PC-9 (cell line): ENCODE results near the gene CUX1. TPM values are rescaled to one million over a fixed set of nuclear protein-coding genes. Genes with fewer than 3 reads are reported as not detected.

Experiments
- BruUV-seq: library from RNA; stranded (reverse); fragments of 400-500 nt; replicated peaks from 2 replicates; lab custom pipeline; 2021; lab: Mats Ljungman, UMichigan
- CTCF ChIA-PET: fragments of 300-600 bp; sonication (Branson Sonifier 250); formaldehyde crosslinking; loops from one replicate; lab custom pipeline; 2022; ENCODE audit warnings: antibody characterized with exemption; lab: Charles Lee
- POLR2A ChIA-PET: fragments of 300-600 bp; sonication (Branson Sonifier 250); formaldehyde crosslinking; loops from one replicate; lab custom pipeline; 2022; ENCODE audit warnings: antibody characterized with exemption; ENCODE audit not compliant: unreplicated experiment; lab: Charles Lee
- DNase-seq, 2 experiments: peaks; one replicate each; pipeline versions ENCODE4 v3.0.0 to v3.0.0-alpha.2; 2015 to 2022; ENCODE audit warnings: mixed read lengths in 1 of 2
- H2AFZ ChIP-seq: fragments of 200-600 bp; sonication (generic); 2 replicates; pipeline ENCODE4 v1.8.1; 2017; ENCODE audit warnings: antibody characterized with exemption
- H3F3A ChIP-seq: fragments of 200-600 bp; sonication (generic); 2 replicates; pipeline ENCODE4 v1.8.1; 2017; ENCODE audit warnings: antibody characterized with exemption, mild to moderate bottlenecking, low read depth; ENCODE audit not compliant: insufficient read depth
- H3K27ac ChIP-seq: fragments of 200-600 bp; sonication (generic); 2 replicates; pipeline ENCODE4 v1.6.1; 2016; ENCODE audit warnings: mixed run types
- H3K27me3 ChIP-seq: fragments of 200-600 bp; sonication (generic); 2 replicates; pipeline ENCODE4 v1.6.1; 2016; ENCODE audit warnings: low read depth, mixed run types; ENCODE audit not compliant: insufficient read depth
- H3K36me3 ChIP-seq: fragments of 200-600 bp; sonication (generic); 2 replicates; pipeline ENCODE4 v1.6.1; 2016; ENCODE audit warnings: low read depth, mixed run types
- H3K4me1 ChIP-seq: fragments of 200-600 bp; sonication (generic); replicated peaks from 2 replicates; pipeline ENCODE4 v1.6.1; 2016; ENCODE audit warnings: mixed run types; ENCODE audit not compliant: insufficient read depth
- H3K4me2 ChIP-seq: fragments of 200-600 bp; sonication (generic); 2 replicates; pipeline ENCODE4 v1.6.1; 2017; ENCODE audit warnings: mixed run types
- H3K4me3 ChIP-seq: fragments of 200-600 bp; sonication (generic); 2 replicates; pipeline ENCODE4 v1.6.1; 2016; ENCODE audit warnings: mixed run types
- H3K79me2 ChIP-seq: fragments of 200-600 bp; sonication (generic); 2 replicates; pipeline ENCODE4 v1.6.1; 2017; ENCODE audit warnings: low read depth, mixed run types
- H3K9me2 ChIP-seq: fragments of 200-600 bp; sonication (generic); 2 replicates; pipeline ENCODE4 v1.8.1; 2017; ENCODE audit warnings: mild to moderate bottlenecking; ENCODE audit not compliant: insufficient read depth
- H3K9me3 ChIP-seq: fragments of 200-600 bp; sonication (generic); 2 replicates; pipeline ENCODE4 v1.8.1; 2016; ENCODE audit warnings: low read depth; ENCODE audit not compliant: insufficient read depth
- H4K20me1 ChIP-seq: fragments of 200-600 bp; sonication (generic); 2 replicates; pipeline ENCODE4 v1.8.1; 2017; ENCODE audit not compliant: insufficient read depth
- EZH2 ChIP-seq: fragments of 200-600 bp; sonication (generic); IDR thresholded peaks from 2 replicates; pipeline ENCODE4 v1.8.0; 2017; ENCODE audit warnings: antibody characterized with exemption, low read depth
- intact Hi-C: fragments of 100-400 bp; cut with micrococcal nuclease; formaldehyde crosslinking; loops from one replicate; pipeline ENCODE4 v1.10.0; 2022; ENCODE audit not compliant: unreplicated experiment
- total RNA-seq: library from RNA; stranded (reverse); gene quantifications from 2 replicates; pipeline ENCODE4 v1.2.3, GENCODE V29; 2021
- TF ChIP-seq, protein P1 (sequence below): fragments of 200-600 bp; sonication (generic); conservative IDR thresholded peaks from 2 replicates; pipeline ENCODE4 v1.6.1; 2017; ENCODE audit warnings: mixed run types, antibody characterized with exemption, mild to moderate bottlenecking, moderate library complexity

Gene CUX1
- total RNA-seq, 1 experiment from 2014 or later: 83.3 TPM

GRCh38 chr7:101901661-101902491, 84.5 kb downstream of the CUX1 start:
- no peaks in the 10 kb centered on the region; the same call in none of the 2 replicates for H4K20me1 ChIP-seq
- no peak for DNase-seq
- intact Hi-C loops: no loop called here
- H3K27ac ChIP-seq: no peak overlapping the region
- H3K36me3 ChIP-seq: no peaks in the 10 kb centered on the region
- no peaks in the 10 kb centered on the region for H3K9me3 ChIP-seq
- no TSS peak for BruUV-seq
- POLR2A ChIA-PET: interaction anchor here (0.6 kb wide), 1 partner anchor 937 kb away, joined by 3 read pairs; no protein-coding TSS in a partner anchor
- no peak overlapping the region for H3K4me2 ChIP-seq
- no peaks in the 10 kb centered on the region for H3K27me3 ChIP-seq
- H2AFZ ChIP-seq: no peak overlapping the region
- H3K4me3 ChIP-seq: no peak overlapping the region
- no peaks in the 10 kb centered on the region for H3K9me2 ChIP-seq
- 0 out of 2 replicates have a peak, but pooled peaks cover 3% of the 10 kb centered on the region for H3K79me2 ChIP-seq
- CTCF ChIA-PET: no interaction called here
- TF ChIP-seq, protein P1, sequence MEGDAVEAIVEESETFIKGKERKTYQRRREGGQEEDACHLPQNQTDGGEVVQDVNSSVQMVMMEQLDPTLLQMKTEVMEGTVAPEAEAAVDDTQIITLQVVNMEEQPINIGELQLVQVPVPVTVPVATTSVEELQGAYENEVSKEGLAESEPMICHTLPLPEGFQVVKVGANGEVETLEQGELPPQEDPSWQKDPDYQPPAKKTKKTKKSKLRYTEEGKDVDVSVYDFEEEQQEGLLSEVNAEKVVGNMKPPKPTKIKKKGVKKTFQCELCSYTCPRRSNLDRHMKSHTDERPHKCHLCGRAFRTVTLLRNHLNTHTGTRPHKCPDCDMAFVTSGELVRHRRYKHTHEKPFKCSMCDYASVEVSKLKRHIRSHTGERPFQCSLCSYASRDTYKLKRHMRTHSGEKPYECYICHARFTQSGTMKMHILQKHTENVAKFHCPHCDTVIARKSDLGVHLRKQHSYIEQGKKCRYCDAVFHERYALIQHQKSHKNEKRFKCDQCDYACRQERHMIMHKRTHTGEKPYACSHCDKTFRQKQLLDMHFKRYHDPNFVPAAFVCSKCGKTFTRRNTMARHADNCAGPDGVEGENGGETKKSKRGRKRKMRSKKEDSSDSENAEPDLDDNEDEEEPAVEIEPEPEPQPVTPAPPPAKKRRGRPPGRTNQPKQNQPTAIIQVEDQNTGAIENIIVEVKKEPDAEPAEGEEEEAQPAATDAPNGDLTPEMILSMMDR: no peak
- TF ChIP-seq EZH2: no peak
- H3K4me1 ChIP-seq: no peaks in the 10 kb centered on the region
- no peaks in the 10 kb centered on the region for H3F3A ChIP-seq

DNA sequence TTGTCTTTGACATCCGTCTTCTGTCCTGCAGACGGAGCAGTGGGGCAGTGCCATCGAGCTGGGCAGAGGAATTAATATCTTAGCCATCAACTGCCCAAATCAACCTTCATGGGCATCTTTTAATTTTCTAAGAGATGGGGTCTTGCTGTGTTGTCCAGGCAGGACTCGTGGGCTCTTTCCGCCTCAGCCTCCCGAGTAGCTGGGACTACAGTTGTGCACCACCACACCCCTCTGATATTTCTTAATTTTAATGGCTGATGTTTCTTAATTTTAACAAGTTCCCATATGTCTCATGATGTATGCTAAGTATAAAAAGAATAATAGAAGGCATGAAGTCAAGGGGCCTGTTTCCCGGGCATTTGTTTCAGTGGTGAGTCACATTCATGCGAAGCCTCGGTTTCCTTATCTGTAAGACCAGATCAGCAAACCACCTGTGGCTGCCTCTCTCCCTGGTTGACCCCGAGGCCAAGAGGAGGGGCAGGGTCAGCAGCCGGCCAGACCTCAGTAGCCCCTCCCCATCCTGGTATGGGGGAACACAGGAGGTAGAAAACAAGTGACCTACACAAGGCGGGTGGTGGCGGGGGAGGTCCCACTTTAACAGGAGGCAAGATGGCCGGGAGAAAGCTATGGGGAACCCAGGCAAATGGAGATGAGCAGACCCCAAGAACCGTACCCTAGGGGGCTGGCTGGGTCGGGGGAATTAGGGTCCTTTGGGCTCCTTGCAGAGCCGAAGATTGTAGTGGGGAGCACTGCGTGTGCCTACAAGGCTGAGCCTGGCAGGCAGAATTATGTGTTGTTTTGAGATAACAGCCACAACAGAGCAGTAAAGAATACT, 85.5 kb downstream of the CUX1 start:
- Histone ChIP-seq H3K79me2 (0 out of 2 replicates have a peak, but pooled peaks cover 3% of the 10 kb centered on the region), H3K9me3 (no peaks in the 10 kb centered on the region), H3F3A (no peaks in the 10 kb centered on the region), H2AFZ (no peak overlapping the region), H3K4me1 (no peaks in the 10 kb centered on the region), H3K27me3 (no peaks in the 10 kb centered on the region), H3K4me2 (no peak overlapping the region), H3K27ac (no peak overlapping the region), H3K4me3 (no peak overlapping the region), H3K9me2 (no peaks in the 10 kb centered on the region), H3K36me3 (no peaks in the 10 kb centered on the region), H4K20me1 (no peaks in the 10 kb centered on the region; the same call in none of the 2 replicates)
- no TSS peak for BruUV-seq
- peak in 1 of 2 experiments; percentile 26 for DNase-seq
- no peak for TF ChIP-seq EZH2
- TF ChIP-seq, protein P1: no peak
- POLR2A ChIA-PET: interaction anchor here (0.6 kb wide), 1 partner anchor 1013 kb away, joined by 6 read pairs; no protein-coding TSS in a partner anchor
- CTCF ChIA-PET: interaction anchor here (0.6 kb wide), 1 partner anchor 37 kb away, joined by 3 read pairs; no protein-coding TSS in a partner anchor
- intact Hi-C loops: no loop called here

GRCh38 chr7:101903515-101903868, 86.1 kb downstream of the CUX1 start:
- Histone ChIP-seq H3K4me3 (no peak overlapping the region), H3K4me1 (no peaks in the 10 kb centered on the region), H3F3A (no peaks in the 10 kb centered on the region), H3K27me3 (no peaks in the 10 kb centered on the region), H3K4me2 (no peak overlapping the region), H3K9me3 (no peaks in the 10 kb centered on the region), H2AFZ (no peak overlapping the region), H3K36me3 (no peaks in the 10 kb centered on the region), H4K20me1 (no peaks in the 10 kb centered on the region; the same call in 1 of the 2 replicates), H3K9me2 (no peaks in the 10 kb centered on the region), H3K79me2 (0 out of 2 replicates have a peak, but pooled peaks cover 3% of the 10 kb centered on the region), H3K27ac (no peak overlapping the region)
- TF ChIP-seq, protein P1: no peak
- TF ChIP-seq EZH2: no peak
- intact Hi-C loops: no loop called here
- no peak for DNase-seq
- no TSS peak for BruUV-seq
- CTCF ChIA-PET: interaction anchor here (0.6 kb wide), 1 partner anchor 37 kb away, joined by 3 read pairs; no protein-coding TSS in a partner anchor
- POLR2A ChIA-PET: no interaction called here
